Superior temporal gyrus (tissue), 1 donor: ENCODE data around the gene TM4SF1.

Source experiments
- DNase-seq: peaks from one replicate; pipeline ENCODE4 v3.0.0-alpha.2; 2016; ENCODE audit errors: extremely low spot score

Gene TM4SF1, protein sequence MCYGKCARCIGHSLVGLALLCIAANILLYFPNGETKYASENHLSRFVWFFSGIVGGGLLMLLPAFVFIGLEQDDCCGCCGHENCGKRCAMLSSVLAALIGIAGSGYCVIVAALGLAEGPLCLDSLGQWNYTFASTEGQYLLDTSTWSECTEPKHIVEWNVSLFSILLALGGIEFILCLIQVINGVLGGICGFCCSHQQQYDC

DNA sequence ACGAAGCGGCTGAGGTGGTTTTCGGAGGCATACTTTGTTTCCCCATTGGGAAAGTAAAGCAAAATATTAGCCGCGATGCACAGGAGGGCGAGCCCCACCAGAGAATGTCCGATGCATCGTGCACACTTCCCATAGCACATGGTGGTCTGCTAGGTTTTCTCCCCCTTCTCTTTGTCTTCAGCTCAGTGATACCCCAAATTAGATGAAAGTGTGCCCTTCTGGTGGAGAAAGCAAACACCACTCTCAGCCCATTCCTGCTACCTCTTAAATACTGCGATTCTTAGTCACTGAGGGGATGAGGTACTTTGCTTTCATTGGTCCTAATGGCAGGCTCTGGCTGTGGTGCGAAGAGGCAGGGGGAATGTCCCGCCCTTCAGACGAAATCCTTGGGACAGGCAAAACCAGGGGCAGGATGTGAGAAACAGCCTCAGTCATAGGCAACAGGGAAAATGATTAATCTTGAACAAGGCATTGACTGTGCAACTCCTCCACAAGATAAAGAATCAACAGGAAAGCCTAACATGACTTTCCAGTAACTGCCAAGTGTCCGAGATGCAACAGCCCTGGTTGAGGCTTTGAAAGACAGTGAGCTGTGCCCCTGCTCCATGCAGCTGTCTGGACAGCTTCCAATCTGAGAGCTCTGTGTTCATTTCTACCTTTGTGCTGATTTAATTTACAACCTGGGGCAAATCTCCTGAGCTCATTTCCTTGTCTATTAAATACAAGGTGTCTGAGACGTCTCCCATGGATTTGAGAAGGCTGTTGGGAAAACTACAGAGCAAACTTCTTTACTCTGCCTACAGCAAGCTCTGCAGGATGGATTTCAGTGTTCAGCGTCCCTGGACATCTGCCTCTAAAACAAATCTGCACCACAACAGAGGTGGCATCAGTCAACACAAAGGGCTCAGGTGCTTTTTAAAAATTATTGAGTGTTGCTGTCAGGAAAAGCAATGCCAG, at the start of gene TM4SF1:
Gene TM4SF1 (minus strand): TSS at position 242 of the 957 bp plus-strand sequence. CDS start 102 bp downstream, at position 140.
- DNase-seq = no peak

DNA sequence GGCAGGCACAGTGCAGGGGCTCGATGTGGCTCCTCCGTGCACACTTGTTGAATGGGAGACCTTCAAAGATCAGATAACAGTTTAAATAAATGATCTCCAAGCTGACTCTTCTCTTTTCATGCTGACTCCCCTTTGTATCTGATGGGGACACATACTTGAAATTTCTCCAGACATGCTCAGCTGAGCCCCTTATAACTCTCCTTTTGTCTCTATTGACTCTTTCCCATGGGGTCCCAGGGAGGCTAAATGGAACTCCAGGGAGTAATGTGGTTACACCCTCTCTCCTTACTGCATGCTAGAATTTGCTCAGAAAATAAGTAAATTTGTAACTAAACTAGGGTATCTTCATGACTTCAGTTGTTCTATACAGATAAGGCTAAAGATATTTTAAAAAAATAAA, 48.9 kb upstream of the TM4SF1 start:
- DNase-seq = no peak

DNA sequence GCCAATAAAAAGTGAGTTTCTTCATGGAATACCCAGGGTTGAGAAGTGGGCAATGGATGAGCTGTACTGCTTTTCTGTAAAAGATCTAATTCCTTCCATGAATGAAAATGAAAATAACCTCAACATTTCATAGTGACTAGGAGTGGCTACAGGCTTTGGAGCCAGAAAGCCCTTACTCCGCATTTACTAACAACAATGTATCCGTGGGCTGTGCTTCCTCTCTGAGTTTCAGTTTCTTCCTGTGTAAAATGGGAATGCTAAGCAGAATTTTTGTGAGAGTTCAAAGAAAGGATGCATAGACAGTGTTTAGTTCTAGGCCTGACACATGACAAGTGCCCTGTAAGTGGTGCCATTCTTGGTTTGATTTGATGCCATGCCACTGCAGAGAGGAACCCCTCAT, 47.5 kb upstream of the TM4SF1 start:
- no peak for DNase-seq

DNA sequence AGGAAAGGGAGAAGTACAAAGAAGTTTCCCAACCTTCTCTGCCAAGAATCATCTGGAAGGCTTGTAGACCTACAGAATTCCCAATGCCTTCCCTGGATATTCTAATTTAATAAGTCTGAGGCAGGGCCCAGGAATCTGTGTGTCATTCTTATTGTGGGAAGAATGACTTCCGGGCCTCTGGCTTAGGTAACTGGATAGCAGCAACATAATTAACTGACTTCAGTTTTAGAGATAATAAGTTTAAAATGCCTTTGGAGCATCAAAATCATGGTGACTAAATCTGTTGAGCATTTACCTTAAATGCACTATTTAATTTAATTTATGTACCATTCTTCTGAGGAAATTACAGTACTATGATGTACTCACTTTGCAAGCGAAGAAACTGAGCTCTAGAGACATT, 44.3 kb upstream of the TM4SF1 start:
- DNase-seq = no peak

DNA sequence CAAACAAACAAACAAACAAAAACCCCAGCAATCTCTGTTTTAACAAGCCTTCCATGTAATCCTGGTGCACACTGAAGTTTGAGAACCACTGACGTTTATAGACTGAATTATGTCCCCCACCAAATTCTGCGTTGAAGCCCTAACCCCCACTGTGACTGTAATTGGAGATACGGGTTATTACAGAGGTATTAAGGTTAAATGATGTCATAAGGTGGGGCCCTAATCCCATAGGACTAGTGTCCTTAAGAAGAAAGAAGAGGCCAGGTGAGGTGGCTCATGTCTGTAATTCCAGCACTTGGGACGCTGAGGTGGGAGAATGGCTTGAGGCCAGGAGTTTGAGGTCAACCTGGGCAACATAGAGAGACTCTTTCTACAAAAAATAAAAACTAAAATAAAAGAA, 42.4 kb upstream of the TM4SF1 start:
- DNase-seq = no peak

DNA sequence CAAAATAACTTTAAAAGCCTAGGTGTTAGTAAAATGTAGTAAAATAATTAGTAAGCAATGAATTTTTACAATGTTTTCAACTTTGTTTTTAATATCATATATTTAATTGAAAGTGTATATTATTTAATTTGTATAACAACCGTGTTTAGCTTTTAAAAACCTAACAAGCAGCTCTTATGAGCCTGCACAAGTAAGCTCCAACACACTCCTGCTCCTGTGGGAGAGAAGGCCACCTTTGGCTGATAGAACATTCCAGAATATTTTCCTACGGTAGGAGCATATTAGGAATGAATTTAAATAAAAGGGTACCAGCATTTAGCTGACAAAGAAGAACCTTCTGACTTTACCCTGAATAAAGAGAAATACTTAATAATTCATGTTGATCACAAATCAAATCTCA, 40.3 kb upstream of the TM4SF1 start:
- DNase-seq = no peak

DNA sequence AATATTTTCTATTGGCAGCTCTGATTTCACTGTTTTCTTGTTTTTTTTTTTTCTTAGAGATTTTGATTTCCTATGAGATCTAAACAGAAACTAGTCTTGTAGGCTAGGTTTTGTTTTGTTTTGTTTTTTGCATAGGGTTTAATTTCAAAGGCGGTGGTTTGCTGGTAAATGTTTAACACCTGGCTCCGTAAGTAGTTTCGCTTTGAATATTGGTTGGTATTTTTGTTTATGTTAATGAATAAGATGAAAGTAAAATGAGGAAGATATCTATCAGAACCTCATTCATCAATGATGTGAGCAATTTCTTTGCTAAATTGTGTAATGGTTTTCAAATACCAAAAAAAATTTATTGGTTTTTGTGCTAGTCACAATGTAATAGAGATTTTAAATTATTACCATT, 39.7 kb upstream of the TM4SF1 start:
- no peak for DNase-seq

DNA sequence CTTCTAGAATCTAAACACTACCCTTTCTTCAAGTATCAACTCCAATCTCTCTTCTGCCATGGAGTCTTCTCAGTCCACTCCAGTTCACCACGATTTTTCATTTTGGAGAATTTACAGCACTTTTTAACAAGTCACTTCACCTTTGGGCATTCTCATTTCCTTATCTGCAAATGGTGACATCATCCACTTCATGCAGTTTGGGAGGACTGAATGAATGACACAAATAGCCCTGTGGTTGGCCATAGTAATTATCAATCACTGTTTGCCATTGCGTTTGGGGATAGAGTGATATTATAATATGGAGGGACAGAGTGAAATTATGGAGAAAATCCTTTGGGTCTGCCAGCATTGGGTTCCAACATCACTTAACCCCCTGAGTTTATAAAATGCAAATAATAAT, 38.0 kb upstream of the TM4SF1 start:
- no peak for DNase-seq

DNA sequence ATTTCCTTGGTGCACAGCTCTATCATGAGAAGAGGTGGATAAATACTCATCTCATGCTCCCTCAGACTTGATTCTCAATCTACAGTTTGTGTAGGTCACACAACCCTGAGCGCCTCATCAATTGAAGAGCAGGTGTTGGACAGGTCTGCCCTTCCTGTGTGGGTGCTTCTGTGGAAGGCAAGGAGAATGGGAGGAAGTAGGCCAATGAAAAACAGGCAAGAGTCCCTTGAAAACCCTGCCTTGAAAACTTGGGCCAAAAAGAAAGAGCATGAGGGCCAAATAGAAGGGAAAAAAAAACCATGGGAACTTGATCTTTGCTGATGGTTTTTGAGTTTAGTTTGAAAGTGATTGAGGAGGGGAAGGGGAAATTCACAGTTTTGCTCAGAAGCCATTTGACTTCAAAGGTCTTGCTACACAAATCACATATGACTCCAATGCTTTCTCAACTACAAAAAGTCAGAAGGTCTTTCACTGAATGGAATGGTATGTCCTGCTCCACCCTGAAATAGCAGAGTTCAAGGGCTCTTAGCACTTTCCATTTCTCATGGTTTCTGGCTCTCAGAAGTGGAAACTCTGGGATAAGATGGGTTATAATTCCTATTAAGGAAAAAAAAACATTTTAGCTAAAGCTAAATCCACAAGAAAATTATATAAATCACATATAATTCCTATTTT, 37.2 kb upstream of the TM4SF1 start:
- DNase-seq = no peak

DNA sequence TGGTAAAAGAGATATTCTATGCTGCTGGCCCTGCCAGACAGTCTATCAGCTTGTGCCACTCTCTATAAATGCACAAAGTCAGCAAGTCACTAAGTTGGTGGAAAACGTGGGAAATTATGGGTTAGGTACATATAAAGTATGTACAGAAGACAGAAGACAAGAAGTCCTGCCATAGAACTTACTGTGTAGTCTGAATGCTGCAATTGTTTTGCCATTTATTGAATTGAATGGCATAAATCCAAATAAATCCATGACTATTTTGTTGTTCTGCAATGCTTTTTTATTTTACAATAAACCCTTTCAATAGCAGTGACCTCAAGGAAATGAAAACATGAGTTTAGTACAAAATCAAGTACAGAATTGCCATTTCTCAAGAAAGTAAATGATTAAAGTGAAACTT, 34.1 kb upstream of the TM4SF1 start:
- peak; percentile 36 for DNase-seq

DNA sequence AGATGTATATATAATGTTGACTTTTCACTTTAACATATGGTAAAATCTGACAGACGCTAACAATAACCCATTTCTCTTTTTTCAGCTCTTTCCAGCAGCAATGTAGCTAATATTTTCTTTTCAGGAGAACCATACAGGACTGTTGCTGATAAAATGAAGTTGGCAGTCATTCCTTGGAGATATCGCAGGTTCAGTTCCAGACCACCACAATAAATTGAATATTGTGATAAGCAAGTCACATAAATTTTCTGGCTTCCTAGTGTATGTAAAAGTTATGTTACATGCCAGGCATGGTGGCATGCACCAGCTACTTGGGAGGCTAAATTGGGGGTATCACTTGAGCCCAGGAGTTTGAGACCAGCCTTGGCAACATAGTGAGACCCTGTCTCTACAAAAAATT, 31.9 kb upstream of the TM4SF1 start:
- no peak for DNase-seq

DNA sequence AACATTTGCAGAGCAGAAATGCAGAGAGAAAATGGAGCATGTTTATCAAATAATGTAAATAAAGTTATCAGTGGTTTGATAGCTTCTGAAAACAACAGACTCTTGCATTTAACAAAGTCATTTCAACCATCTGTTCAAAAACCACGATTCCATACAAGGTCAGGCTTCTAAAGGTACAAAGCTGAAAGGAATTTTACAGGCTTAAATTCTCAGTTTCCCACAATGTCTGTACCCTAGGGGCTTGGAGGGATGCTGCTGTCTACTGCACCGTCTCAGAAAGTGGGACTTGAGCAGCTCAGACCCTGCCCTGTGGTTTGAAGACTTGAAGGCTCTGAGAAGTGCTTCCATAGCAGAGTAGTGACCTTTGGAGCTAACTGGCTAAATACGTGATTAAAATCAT, 30.4 kb upstream of the TM4SF1 start:
- no peak for DNase-seq

DNA sequence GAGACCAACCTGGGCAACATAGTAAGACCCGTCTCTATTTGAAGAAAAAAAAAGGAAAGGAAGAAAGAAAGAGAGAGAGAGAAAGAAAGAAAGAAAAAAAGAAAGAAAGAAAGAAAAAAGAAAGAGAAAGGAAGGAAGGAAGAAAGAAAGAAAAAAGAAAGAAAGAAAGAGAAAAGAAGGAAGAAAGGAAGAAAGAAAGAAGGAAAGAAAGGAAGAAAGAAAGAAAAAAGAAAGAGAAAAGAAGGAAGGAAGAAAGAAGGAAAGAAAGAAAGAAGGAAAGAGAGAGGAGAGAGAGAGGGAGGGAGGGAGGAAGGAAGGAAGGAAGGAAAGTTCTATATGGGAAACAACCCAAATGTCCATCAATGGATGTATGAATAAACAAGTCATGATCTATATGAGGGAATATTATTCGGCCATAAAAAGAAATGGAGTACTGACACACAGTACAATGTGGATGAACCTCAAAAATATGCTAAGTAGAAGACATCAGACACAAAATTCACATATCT, 28.8 kb upstream of the TM4SF1 start:
- DNase-seq = no peak

DNA sequence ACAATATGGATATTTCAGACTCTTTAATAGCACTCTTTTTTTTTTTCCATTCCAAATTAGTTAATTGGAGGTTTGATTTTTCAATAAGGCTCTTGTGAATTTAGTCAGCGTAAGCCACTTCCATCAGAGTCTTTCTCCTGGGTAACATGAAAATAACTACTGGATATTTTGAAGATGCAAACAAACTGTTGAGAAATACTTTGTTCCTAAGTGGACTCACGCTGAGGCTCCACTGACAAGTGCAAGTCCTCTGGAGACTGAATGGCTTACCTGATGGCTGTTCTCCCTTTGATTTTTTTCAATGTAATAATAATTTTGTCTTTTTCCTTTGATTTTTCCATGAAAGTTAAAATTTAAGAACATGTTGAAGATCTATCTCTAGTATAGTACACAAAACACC, 26.0 kb upstream of the TM4SF1 start:
- DNase-seq = no peak

DNA sequence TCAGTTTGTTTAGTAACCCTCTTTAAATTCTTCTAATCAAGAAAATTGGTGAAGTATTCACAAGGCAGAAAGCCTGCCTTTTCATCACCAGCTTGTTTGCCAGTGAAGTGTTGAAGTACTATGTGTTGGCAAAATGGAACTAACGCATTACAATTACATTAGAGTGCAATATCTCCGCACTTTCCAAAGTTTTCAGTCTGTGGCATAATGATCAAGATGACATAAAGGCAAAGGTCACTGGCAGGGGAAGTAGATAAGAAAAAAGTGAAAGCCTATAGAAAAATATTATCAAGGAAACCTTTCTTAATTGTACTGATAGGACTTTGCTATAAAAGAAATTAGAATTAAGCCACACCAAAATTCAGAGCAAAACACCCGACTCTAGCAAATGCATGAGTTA, 25.0 kb upstream of the TM4SF1 start:
- no peak for DNase-seq

DNA sequence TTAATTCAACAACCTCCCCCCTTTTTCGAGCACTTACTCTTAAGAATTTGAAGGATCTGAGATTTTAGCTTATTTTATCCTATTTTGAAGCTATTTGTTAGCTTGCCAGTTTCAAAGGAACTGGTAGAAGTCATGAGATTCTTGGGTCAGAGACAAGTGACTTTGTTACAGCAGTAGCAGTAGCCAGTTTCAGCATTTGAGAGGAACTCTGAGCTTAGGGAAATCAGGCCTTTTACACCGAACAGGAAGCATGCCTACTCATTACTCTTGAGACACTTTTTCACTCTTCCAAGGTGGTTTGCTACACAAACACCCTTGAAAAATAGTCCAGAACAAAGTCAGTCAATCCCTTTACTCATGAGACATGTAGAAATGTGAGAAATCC, 24.5 kb upstream of the TM4SF1 start:
- no peak for DNase-seq

DNA sequence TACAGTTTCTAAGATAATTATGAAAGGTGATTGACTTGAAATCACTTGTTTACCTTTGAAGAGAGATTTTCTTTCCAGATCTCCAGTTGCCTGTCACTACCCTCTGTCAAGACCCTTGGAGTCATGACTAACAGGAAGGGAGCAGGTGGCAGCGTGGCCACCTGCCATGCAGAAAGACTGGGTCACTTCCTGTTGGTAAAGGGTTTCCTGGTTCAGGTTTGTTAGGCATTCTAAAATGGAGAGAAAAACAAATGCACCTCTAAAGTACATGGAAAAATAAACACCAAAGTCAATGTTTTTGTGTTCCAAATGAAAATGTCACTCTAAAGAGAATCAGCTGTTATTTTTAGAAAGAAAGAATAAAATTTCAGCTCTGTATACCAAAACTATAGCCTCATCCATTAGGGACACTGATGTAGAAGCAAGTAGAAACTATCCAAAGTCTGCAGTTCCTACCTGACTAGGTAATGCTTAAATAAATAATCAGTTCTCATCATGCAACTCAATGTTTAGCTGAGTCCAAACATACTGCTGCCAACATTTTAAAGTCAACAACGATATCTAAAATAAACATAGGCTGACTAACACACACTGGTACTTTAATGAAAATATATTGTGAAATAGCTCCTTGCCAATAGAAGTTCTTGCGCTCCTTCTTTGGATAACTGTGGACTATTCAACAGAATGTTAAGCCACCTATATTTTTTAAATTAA, 23.9 kb upstream of the TM4SF1 start:
- no peak for DNase-seq

DNA sequence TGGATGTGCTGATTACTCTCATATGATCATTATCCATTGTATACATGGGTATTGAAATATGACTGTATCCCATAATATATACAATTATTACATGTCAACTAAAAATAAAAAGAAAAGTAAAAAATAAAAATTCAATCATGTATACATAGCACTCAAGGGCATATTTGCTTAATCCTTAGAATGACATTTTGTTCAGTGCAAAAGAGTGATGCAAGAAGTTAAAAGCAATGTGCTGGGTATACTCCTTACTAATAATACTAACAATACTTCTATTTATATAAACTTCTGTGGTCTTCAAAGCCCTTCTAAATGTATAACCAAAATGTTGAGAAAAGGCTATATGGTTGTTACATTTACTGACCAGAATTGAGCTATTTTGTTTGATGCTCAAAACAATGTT, 23.2 kb upstream of the TM4SF1 start:
- no peak for DNase-seq

DNA sequence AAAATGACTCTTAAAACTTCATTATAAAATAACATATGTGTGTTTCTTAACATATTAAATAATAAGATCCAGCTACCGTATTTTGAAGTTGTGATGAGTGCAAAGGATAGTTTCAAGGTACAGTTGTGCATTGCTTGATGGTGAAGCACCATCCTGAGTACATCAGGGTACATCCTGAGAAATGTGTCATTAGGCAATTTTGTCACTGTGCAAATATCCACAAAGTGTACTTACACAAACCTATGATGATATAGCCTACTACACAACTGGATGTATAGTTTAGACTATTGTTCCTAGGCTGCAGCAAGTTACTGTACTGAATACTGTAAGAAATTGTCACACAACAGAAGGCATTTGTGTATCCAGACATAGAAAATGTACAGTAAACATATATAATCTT, 20.8 kb upstream of the TM4SF1 start:
- no peak for DNase-seq

DNA sequence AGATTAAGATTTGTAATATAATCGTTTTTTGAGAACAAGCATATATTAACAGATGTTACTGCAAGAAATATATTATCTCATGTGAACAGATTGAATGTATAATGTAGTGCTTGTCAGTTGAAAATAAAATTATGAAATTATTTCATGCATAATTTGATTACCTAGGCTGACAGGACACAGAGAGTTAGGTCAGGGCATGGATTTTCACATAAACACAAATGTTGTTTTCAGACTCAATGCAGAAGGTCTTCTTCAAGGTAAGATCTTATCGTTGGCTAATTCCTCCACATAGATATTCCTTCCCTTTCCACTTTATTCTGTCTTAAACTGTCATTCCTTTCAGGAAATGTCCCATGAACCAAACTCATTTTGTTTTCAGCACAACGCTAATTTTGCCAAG, 20.1 kb upstream of the TM4SF1 start:
- DNase-seq = no peak

DNA sequence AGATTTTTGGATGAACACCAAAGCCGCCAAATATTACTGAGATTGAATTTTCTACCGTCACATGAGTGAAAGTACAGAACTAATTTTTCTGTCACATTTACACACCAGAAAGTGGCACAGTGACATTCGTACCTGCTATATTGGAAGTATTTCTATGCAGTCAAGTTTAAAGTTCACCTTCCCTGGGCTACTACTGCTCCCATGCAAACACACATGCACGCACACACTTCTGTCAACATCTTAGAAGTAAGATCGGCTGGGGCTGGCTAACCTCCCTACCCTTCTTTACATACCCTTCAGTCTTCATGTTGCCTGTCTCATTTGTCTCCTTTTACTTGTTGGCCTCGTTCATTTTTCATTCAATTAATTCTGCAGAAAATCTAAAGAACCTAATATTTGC, 19.0 kb upstream of the TM4SF1 start:
- no peak for DNase-seq
